Measurements from ENCODE around the gene TMEM54.
"Not testable (repeated sequence)": the region's sequence is repeated elsewhere in the genome, so short reads cannot be mapped to it uniquely, and the experiment has no call there.

The TMEM54 gene

GRCh38 chr1:32906654-32907053 is 5.5 kb upstream of the TMEM54 start:
- H3K27me3 Mint-ChIP-seq = peaks cover 15% of the 10 kb centered on the region
- DNase-seq (ENCODE audit: low spot score in 2 of 2) (no peak), ATAC-seq (ENCODE audit: low read depth) (no peak)
- H3K9me3 Mint-ChIP-seq = no peaks in the 10 kb centered on the region
- H3K36me3 Mint-ChIP-seq = no peaks in the 10 kb centered on the region
- H3K4me3 Mint-ChIP-seq = no peak overlapping the region
- no peak overlapping the region for H3K27ac Mint-ChIP-seq
- peaks cover under 1% of the 10 kb centered on the region for H3K4me1 Mint-ChIP-seq

DNA sequence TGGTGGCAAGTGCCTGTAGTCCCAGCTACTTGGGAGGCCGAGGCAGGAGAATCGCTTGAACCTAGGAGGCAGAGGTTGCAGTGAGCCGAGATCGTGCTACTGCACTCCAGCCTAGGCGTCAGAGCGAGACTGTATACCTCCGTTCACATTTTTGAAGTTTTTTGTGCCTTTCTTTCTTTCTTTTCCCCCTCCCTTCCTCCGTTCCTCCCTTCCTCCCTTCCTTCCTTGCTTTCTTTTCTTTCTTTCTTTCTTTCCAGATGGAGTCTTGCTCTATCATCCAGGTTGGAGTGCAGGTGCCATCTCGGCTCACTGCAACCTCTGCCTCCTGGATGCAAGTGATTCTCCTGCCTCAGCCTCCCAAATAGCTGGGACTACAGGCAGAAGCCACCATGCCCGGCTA is 4.4 kb upstream of the TMEM54 start:
- not testable (repeated sequence) for H3K4me3 Mint-ChIP-seq; DNase-seq (ENCODE audit: low spot score in 2 of 2); H3K36me3 Mint-ChIP-seq; H3K27ac Mint-ChIP-seq; H3K4me1 Mint-ChIP-seq; ATAC-seq (ENCODE audit: low read depth); H3K9me3 Mint-ChIP-seq
- H3K27me3 Mint-ChIP-seq = peaks cover 19% of the 10 kb centered on the region

GRCh38 chr1:32904797-32905196 is 3.6 kb upstream of the TMEM54 start:
- Mint-ChIP-seq H3K4me1 (peaks cover 5% of the 10 kb centered on the region), H3K27me3 (peaks cover 17% of the 10 kb centered on the region), H3K36me3 (no peaks in the 10 kb centered on the region), H3K4me3 (no peak overlapping the region), H3K27ac (no peak overlapping the region), H3K9me3 (no peaks in the 10 kb centered on the region)
- ATAC-seq (ENCODE audit: low read depth) (no peak), DNase-seq (ENCODE audit: low spot score in 2 of 2) (no peak)

- no peak overlapping the region for H3K4me3 Mint-ChIP-seq
- no peak for DNase-seq (ENCODE audit: low spot score in 2 of 2)
- H3K27me3 Mint-ChIP-seq = peaks cover 19% of the 10 kb centered on the region
Measured at GRCh38 chr1:32903991-32904785, 3.0 kb upstream of the TMEM54 start.

DNA sequence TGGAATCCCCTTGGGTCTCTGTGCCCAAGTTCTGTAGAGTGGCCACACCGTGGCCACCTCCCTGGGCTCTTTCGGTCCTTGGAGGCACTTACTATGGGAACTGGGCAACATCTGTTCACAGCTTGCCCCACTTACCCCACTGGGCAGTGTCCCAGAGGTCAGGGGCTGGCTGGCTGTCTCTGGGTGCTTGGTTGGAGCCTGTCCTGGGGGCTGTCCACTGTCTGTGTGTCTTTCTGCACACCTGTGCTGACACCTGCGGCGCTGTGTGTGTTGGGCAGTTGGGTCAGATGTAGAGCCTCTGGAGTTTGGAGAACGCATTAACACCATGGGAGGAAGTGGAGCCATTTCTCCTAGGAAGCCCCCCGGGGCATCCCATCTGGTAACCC is 1.3 kb upstream of the TMEM54 start:
- H3K9me3 Mint-ChIP-seq = no peaks in the 10 kb centered on the region
- peaks cover 5% of the 10 kb centered on the region for H3K4me1 Mint-ChIP-seq
- H3K4me3 Mint-ChIP-seq = no peak overlapping the region
- no peak overlapping the region for H3K27ac Mint-ChIP-seq
- ATAC-seq (ENCODE audit: low read depth) (no peak), DNase-seq (ENCODE audit: low spot score in 2 of 2) (no peak)
- peaks cover 23% of the 10 kb centered on the region for H3K27me3 Mint-ChIP-seq
- no peaks in the 10 kb centered on the region for H3K36me3 Mint-ChIP-seq

More at GRCh38 chr1:32903991-32904785, 3.0 kb upstream of the TMEM54 start:
- H3K27ac Mint-ChIP-seq = no peak overlapping the region
- no peak for ATAC-seq (ENCODE audit: low read depth)
- H3K9me3 Mint-ChIP-seq = no peaks in the 10 kb centered on the region
- H3K36me3 Mint-ChIP-seq = no peaks in the 10 kb centered on the region
- peaks cover 5% of the 10 kb centered on the region for H3K4me1 Mint-ChIP-seq

DNA sequence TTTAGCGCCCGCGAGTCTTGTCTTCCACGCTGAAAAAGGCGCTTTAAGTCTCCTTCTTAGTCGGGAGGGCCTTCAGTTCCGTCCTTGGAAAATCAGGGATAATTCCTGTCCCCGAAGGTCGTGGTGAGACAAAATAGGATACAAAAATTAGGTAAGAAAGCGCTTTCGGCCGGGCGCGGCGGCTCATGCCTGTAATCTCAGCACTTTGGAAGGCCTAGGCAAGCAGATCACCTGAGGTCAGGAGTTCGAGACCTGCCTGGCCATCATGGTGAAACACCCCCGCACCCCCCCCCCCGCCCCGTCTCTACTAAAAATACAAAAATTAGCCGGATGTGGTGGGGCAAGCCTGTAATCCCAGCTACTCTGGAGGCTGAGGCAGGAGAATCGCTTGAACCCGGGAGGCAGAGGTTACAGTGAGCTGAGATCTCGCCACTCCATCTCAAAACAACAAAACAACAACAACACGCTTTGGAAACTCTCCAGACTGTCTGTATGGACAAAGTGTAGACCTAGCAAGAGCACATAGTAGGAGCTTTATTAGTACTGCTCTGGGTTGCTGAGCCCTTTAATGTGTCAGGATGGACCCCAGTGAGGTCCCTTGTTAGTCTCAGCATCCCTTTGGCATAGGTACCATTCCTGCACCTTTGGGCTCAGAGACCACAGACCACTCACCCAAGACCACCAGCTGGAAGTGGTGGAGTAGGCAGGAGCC is 790 bp upstream of the TMEM54 start:
- ATAC-seq (ENCODE audit: low read depth) (no peak), DNase-seq (ENCODE audit: low spot score in 2 of 2) (no peak)
- Mint-ChIP-seq H3K9me3 (no peaks in the 10 kb centered on the region), H3K27me3 (peaks cover 23% of the 10 kb centered on the region), H3K4me1 (peaks cover 5% of the 10 kb centered on the region), H3K36me3 (no peaks in the 10 kb centered on the region), H3K27ac (no peak overlapping the region), H3K4me3 (peak overlapping the region; percentile 82)

DNA sequence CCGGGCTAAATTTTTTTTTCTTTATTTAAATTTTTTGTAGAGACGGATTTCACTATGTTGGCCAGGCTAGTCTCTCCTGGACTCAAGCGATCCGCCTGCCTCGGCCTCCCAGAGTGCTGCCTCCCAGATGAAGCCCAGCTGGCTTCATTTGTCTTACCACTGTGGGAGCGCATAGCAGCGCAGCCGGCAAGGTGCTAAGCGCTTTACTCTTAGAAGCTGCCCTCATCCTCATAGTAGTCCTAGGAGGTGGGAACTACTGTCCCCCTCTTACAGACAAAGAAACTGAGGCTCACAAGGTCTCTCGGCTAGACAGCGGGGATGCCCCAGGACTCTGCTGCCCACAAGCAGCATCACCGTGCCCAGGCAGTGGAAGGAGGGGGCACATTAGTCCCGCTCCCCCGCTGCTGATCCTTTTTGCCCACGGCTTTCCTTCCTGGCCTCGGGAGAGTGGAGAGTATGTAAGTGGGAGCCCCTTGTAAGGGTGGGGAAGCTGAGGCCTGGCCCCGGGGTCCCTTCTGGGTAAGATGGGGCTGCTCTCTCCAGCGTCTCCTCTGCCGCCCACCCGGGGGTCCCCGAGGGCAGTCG is 726 bp downstream of the TMEM54 start:
- Mint-ChIP-seq H3K27me3 (peaks cover 24% of the 10 kb centered on the region), H3K4me1 (peaks cover 5% of the 10 kb centered on the region), H3K27ac (no peak overlapping the region), H3K4me3 (peak overlapping the region; percentile 75), H3K36me3 (no peaks in the 10 kb centered on the region), H3K9me3 (no peaks in the 10 kb centered on the region)
- DNase-seq (ENCODE audit: low spot score in 2 of 2) (no peak), ATAC-seq (ENCODE audit: low read depth) (no peak)

DNA sequence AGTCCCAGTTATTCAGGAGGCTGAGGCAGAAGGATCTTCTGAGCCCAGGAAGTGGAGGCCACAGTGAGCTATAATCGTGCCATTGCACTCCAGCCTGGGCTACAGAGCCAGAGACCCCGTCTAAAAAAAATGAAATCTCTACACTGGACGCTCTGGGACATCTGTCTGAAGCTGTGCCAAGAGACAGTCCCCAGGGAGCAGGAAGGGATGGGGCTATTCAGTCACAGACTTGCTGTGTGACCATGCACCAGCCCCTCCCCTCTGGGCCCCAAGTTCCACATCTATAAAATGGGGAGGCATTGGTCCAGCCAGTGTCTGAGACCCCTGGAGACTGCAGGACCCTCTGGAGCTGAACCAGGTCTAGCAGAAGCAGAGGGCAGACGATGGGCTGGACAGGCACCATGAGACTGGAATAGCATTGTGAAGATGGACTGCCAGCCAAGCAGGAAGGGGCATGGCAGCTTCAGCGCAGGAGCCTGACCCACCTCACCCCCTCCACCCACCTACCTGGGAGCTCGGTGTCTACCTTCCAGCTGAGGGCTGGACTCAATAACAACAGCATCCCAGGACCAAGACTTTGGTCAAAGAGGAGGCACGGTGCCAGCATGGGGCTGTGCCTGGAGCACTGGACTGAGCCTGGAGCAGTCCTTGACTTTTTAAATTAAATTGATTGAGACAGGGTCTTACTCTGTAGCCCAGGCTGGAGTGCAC is 1.4 kb downstream of the TMEM54 start:
- Mint-ChIP-seq H3K27me3 (peaks cover 24% of the 10 kb centered on the region), H3K9me3 (no peaks in the 10 kb centered on the region), H3K4me3 (no peak overlapping the region), H3K4me1 (peaks cover 5% of the 10 kb centered on the region), H3K27ac (no peak overlapping the region), H3K36me3 (no peaks in the 10 kb centered on the region)
- ATAC-seq (ENCODE audit: low read depth) (no peak), DNase-seq (ENCODE audit: low spot score in 2 of 2) (no peak)

GRCh38 chr1:32898958-32899357 is 2.2 kb downstream of the TMEM54 start:
- no peaks in the 10 kb centered on the region for H3K9me3 Mint-ChIP-seq
- peaks cover 24% of the 10 kb centered on the region for H3K27me3 Mint-ChIP-seq
- ATAC-seq (ENCODE audit: low read depth) (no peak), DNase-seq (ENCODE audit: low spot score in 2 of 2) (no peak)
- no peak overlapping the region for H3K4me3 Mint-ChIP-seq
- no peak overlapping the region for H3K27ac Mint-ChIP-seq
- H3K36me3 Mint-ChIP-seq = no peaks in the 10 kb centered on the region
- peaks cover 5% of the 10 kb centered on the region for H3K4me1 Mint-ChIP-seq

- peaks cover 22% of the 10 kb centered on the region for H3K27me3 Mint-ChIP-seq
Measured at GRCh38 chr1:32898056-32898455, 3.1 kb downstream of the TMEM54 start.

GRCh38 chr1:32897082-32898049 is 3.8 kb downstream of the TMEM54 start:
- no peak for DNase-seq (ENCODE audit: low spot score in 2 of 2)
- Mint-ChIP-seq H3K9me3 (no peaks in the 10 kb centered on the region), H3K36me3 (peaks cover under 1% of the 10 kb centered on the region), H3K4me1 (peaks cover 11% of the 10 kb centered on the region), H3K4me3 (no peak overlapping the region), H3K27me3 (peaks cover 21% of the 10 kb centered on the region), H3K27ac (no peak overlapping the region)
- no peak for ATAC-seq (ENCODE audit: low read depth)

More at GRCh38 chr1:32898056-32898455, 3.1 kb downstream of the TMEM54 start:
- DNase-seq (ENCODE audit: low spot score in 2 of 2) = no peak
- H3K4me1 Mint-ChIP-seq = peaks cover 9% of the 10 kb centered on the region
- no peaks in the 10 kb centered on the region for H3K36me3 Mint-ChIP-seq
- no peak overlapping the region for H3K27ac Mint-ChIP-seq
- H3K9me3 Mint-ChIP-seq = no peaks in the 10 kb centered on the region
- ATAC-seq (ENCODE audit: low read depth) = no peak
- no peak overlapping the region for H3K4me3 Mint-ChIP-seq

- peaks cover 2% of the 10 kb centered on the region for H3K36me3 Mint-ChIP-seq
- H3K9me3 Mint-ChIP-seq = no peaks in the 10 kb centered on the region
- DNase-seq (ENCODE audit: low spot score in 2 of 2) = no peak
- H3K27me3 Mint-ChIP-seq = peaks cover 21% of the 10 kb centered on the region
- no peak for ATAC-seq (ENCODE audit: low read depth)
- H3K4me3 Mint-ChIP-seq = no peak overlapping the region
- peaks cover 11% of the 10 kb centered on the region for H3K4me1 Mint-ChIP-seq
- H3K27ac Mint-ChIP-seq = no peak overlapping the region
Measured at GRCh38 chr1:32896451-32896850, 4.7 kb downstream of the TMEM54 start.

Measured in memory B cell (primary cell).